ENCODE data around the gene UBE2S.

Gene UBE2S

GRCh38 chr19:55352040-55352439 lies 55.5 kb downstream of the UBE2S start:
- ChIA-PET CTCF (interaction anchor here (0.7 kb wide), 1 partner anchor 66 kb away, joined by 3 read pairs; no protein-coding TSS in a partner anchor), POLR2A (interaction anchor here (1.0 to 7.7 kb wide), 6 partner anchors 9 to 110 kb away, joined by 3 to 95 read pairs (median 5); partner anchors contain the start of genes ISOC2, KMT5C and UBE2S)
- TF ChIP-seq ZNF138 (tag by site-specific recombination; IDR thresholded peaks at IDR 0.05; ENCODE audit: borderline replicate concordance) (no peak), ZNF292 (tag by site-specific recombination; IDR thresholded peaks at IDR 0.05; ENCODE audit: borderline replicate concordance, low read depth) (no peak), GLIS1 (tag by site-specific recombination; IDR thresholded peaks at IDR 0.05) (0 out of 2 replicates have a peak, but pooled peaks have one; percentile 26)
- Histone ChIP-seq H3K36me3 (ENCODE audit: control insufficient read depth in 2 of 2, insufficient read depth in 1 of 2, low read length in 2 of 2) (peaks cover 0 to 10% of the 10 kb centered on the region in 2 experiments; a peak in 1 of 3 replicates), H3K4me3 (ENCODE audit: low read depth, low read length) (no peak overlapping the region), H3K27ac (ENCODE audit: extremely low read depth, low read depth, low read length) (no peak overlapping the region), H3K9me3 (ENCODE audit: control insufficient read depth, insufficient read depth, low read depth, low read length) (no peaks in the 10 kb centered on the region), H3K4me1 (ENCODE audit: control insufficient read depth, insufficient read depth, low read length) (peaks cover 8% of the 10 kb centered on the region; the same call in 1 of the 2 replicates)

GRCh38 chr19:55350620-55351315 lies 56.8 kb downstream of the UBE2S start:
- Histone ChIP-seq H3K4me1 (ENCODE audit: control insufficient read depth, insufficient read depth, low read length) (peaks cover 8% of the 10 kb centered on the region; the same call in 1 of the 2 replicates), H3K36me3 (ENCODE audit: control insufficient read depth in 2 of 2, insufficient read depth in 1 of 2, low read length in 2 of 2) (peaks cover 0 to 17% of the 10 kb centered on the region in 2 experiments; a peak in 2 of 3 replicates), H3K9me3 (ENCODE audit: control insufficient read depth, insufficient read depth, low read depth, low read length) (no peaks in the 10 kb centered on the region), H3K27ac (ENCODE audit: extremely low read depth, low read depth, low read length) (no peak overlapping the region), H3K4me3 (ENCODE audit: low read depth, low read length) (no peak overlapping the region)
- ChIA-PET POLR2A (interaction anchor here (0.6 to 7.7 kb wide), 6 partner anchors 12 to 91 kb away, joined by 3 to 95 read pairs (median 3); partner anchors contain the start of genes IL11, KMT5C and PPP6R1), CTCF (interaction anchor here (0.5 to 3.8 kb wide), 6 partner anchors 11 to 256 kb away, joined by 3 to 22 read pairs (median 3); partner anchors contain the start of genes GARIN5B and KMT5C)
- no peak for TF ChIP-seq ZNF660 (tag by site-specific recombination; IDR thresholded peaks at IDR 0.05)
- TF ChIP-seq ZNF26 (tag by site-specific recombination; IDR thresholded peaks at IDR 0.05) = no peak
- no peak for TF ChIP-seq ZSCAN30 (tag by site-specific recombination; IDR thresholded peaks at IDR 0.05)
- no peak for TF ChIP-seq ZNF184 (tag by site-specific recombination; IDR thresholded peaks at IDR 0.05)
- no peak for TF ChIP-seq ZNF112 (tag by site-specific recombination; IDR thresholded peaks at IDR 0.05)
- no peak for TF ChIP-seq ZNF610 (tag by site-specific recombination; IDR thresholded peaks at IDR 0.05; ENCODE audit: borderline replicate concordance)
- TF ChIP-seq IKZF3 (tag by site-specific recombination; IDR thresholded peaks at IDR 0.05) = no peak
- TF ChIP-seq ZNF362 (tag by site-specific recombination; IDR thresholded peaks at IDR 0.05) = no peak
- TF ChIP-seq SP7 (tag by site-specific recombination; IDR thresholded peaks at IDR 0.05) = no peak
- no peak for TF ChIP-seq ZBTB8A (tag by site-specific recombination; IDR thresholded peaks at IDR 0.05)

All from HEK293 (cell line).